Measurements from ENCODE around the gene KCND2. TPM values are rescaled to one million over a fixed set of nuclear protein-coding genes. Genes with fewer than 3 reads are reported as not detected.

KCND2 gene
- total and polyA plus RNA-seq, 2 donors: 0.20 to 5.9 TPM

GRCh38 chr7:120703585-120704240 is 430.7 kb downstream of the KCND2 start:
- Histone ChIP-seq H3K27ac (ENCODE audit: low read depth) (no peak overlapping the region), H3K36me3 (ENCODE audit: insufficient read depth) (no peaks in the 10 kb centered on the region), H3K4me3 (ENCODE audit: low read depth, low read length) (no peak overlapping the region), H3K4me1 (ENCODE audit: insufficient read depth) (no peaks in the 10 kb centered on the region)
- DNase-seq (ENCODE audit: extremely low spot score): no peak
- WGBS: 61% methylated on average over 3 of the region's 3 CpGs

GRCh38 chr7:120709252-120709971 is 436.4 kb downstream of the KCND2 start:
- no peak for DNase-seq (ENCODE audit: extremely low spot score)
- no peaks in the 10 kb centered on the region for H3K36me3 ChIP-seq (ENCODE audit: insufficient read depth)
- H3K4me1 ChIP-seq (ENCODE audit: insufficient read depth): no peaks in the 10 kb centered on the region
- WGBS: 76% methylated on average over 1 of the region's 1 CpG
- no peak overlapping the region for H3K4me3 ChIP-seq (ENCODE audit: low read depth, low read length)
- no peak overlapping the region for H3K27ac ChIP-seq (ENCODE audit: low read depth)

- Histone ChIP-seq H3K4me3 (ENCODE audit: low read depth, low read length) (no peak overlapping the region), H3K36me3 (ENCODE audit: insufficient read depth) (no peaks in the 10 kb centered on the region), H3K4me1 (ENCODE audit: insufficient read depth) (no peaks in the 10 kb centered on the region), H3K27ac (ENCODE audit: low read depth) (no peak overlapping the region)
- no peak for DNase-seq (ENCODE audit: extremely low spot score)
- 60% methylated on average over 1 of the region's 1 CpG for WGBS
Measured at GRCh38 chr7:120709972-120710320, 437.0 kb downstream of the KCND2 start.

- WGBS: 68% methylated on average over 3 of the region's 3 CpGs
- H3K27ac ChIP-seq (ENCODE audit: low read depth): no peak overlapping the region
- DNase-seq (ENCODE audit: extremely low spot score): no peak
- H3K4me1 ChIP-seq (ENCODE audit: insufficient read depth): no peaks in the 10 kb centered on the region
- no peak overlapping the region for H3K4me3 ChIP-seq (ENCODE audit: low read depth, low read length)
- no peaks in the 10 kb centered on the region for H3K36me3 ChIP-seq (ENCODE audit: insufficient read depth)
Measured at GRCh38 chr7:120714945-120715344, 442.0 kb downstream of the KCND2 start.

DNA sequence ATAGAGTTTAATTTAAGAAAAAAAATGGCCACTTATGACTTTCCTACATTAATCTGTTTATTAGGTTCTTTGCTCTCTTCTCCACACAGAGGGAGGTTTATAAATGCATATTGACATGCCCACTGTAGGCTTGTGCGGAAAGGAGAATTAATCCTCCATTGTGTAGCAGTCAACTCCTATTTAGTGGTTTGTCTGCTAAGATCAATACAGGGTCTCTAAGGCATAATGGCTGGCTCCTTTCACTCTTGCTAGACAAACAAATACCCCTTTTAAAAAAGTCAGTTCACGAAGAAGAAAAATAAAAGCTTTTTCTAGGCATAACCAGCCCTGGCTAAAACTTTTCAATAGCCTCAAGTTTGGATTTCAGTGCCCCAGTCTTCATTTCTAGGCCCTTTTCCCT is 443.3 kb downstream of the KCND2 start:
- no peaks in the 10 kb centered on the region for H3K36me3 ChIP-seq (ENCODE audit: insufficient read depth)
- WGBS: 84% methylated on average over 2 of the region's 2 CpGs
- H3K4me3 ChIP-seq (ENCODE audit: low read depth, low read length): no peak overlapping the region
- no peak for DNase-seq (ENCODE audit: extremely low spot score)
- no peaks in the 10 kb centered on the region for H3K4me1 ChIP-seq (ENCODE audit: insufficient read depth)
- no peak overlapping the region for H3K27ac ChIP-seq (ENCODE audit: low read depth)

DNA sequence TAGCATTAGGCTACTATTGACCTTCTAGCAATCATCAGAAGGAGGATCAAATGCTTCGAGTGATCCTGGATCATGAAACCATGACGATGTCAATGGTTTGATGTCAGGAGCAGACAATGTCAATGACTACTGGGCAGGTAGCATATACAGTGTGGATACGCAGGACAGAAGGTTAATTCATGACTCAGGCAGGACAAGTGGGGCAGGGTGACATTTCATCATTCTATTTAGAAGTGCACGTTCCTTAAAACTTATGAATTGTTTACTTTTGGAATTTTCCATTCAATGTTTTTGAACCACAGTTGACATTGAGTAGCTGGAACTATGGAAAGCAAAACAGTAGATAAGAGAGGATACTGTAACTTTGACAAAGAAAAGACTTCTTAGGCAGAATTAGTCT is 444.2 kb downstream of the KCND2 start:
- no peaks in the 10 kb centered on the region for H3K4me1 ChIP-seq (ENCODE audit: insufficient read depth)
- H3K4me3 ChIP-seq (ENCODE audit: low read depth, low read length): no peak overlapping the region
- DNase-seq (ENCODE audit: extremely low spot score): no peak
- 77% methylated on average over 4 of the region's 4 CpGs for WGBS
- H3K36me3 ChIP-seq (ENCODE audit: insufficient read depth): no peaks in the 10 kb centered on the region
- no peak overlapping the region for H3K27ac ChIP-seq (ENCODE audit: low read depth)

GRCh38 chr7:120718361-120718760 is 445.4 kb downstream of the KCND2 start:
- H3K4me1 ChIP-seq (ENCODE audit: insufficient read depth): no peaks in the 10 kb centered on the region
- DNase-seq (ENCODE audit: extremely low spot score): no peak
- H3K36me3 ChIP-seq (ENCODE audit: insufficient read depth): no peaks in the 10 kb centered on the region
- 73% methylated on average over 2 of the region's 2 CpGs for WGBS
- H3K4me3 ChIP-seq (ENCODE audit: low read depth, low read length): no peak overlapping the region
- H3K27ac ChIP-seq (ENCODE audit: low read depth): no peak overlapping the region

GRCh38 chr7:120720317-120720716 is 447.3 kb downstream of the KCND2 start:
- H3K27ac ChIP-seq (ENCODE audit: low read depth): no peak overlapping the region
- no peak overlapping the region for H3K4me3 ChIP-seq (ENCODE audit: low read depth, low read length)
- DNase-seq (ENCODE audit: extremely low spot score): no peak
- no peaks in the 10 kb centered on the region for H3K36me3 ChIP-seq (ENCODE audit: insufficient read depth)
- WGBS: 52% methylated on average over 2 of the region's 2 CpGs
- H3K4me1 ChIP-seq (ENCODE audit: insufficient read depth): no peaks in the 10 kb centered on the region

- Histone ChIP-seq H3K36me3 (ENCODE audit: insufficient read depth) (no peaks in the 10 kb centered on the region), H3K4me1 (ENCODE audit: insufficient read depth) (no peaks in the 10 kb centered on the region)
- WGBS: 95% methylated on average over 1 of the region's 1 CpG
Measured at GRCh38 chr7:120723465-120724385, 450.8 kb downstream of the KCND2 start.

GRCh38 chr7:120724448-120724847 is 451.5 kb downstream of the KCND2 start:
- no peak for DNase-seq (ENCODE audit: extremely low spot score)
- WGBS: 85% methylated on average over 2 of the region's 2 CpGs
- H3K4me3 ChIP-seq (ENCODE audit: low read depth, low read length): no peak overlapping the region
- no peaks in the 10 kb centered on the region for H3K36me3 ChIP-seq (ENCODE audit: insufficient read depth)
- no peak overlapping the region for H3K27ac ChIP-seq (ENCODE audit: low read depth)
- no peaks in the 10 kb centered on the region for H3K4me1 ChIP-seq (ENCODE audit: insufficient read depth)

More at GRCh38 chr7:120723465-120724385, 450.8 kb downstream of the KCND2 start:
- Histone ChIP-seq H3K4me3 (ENCODE audit: low read depth, low read length) (no peak overlapping the region), H3K27ac (ENCODE audit: low read depth) (no peak overlapping the region)
- DNase-seq (ENCODE audit: extremely low spot score): no peak

GRCh38 chr7:120724955-120725354 is 452.0 kb downstream of the KCND2 start:
- no peaks in the 10 kb centered on the region for H3K4me1 ChIP-seq (ENCODE audit: insufficient read depth)
- WGBS: 61% methylated on average over 2 of the region's 2 CpGs
- no peak for DNase-seq (ENCODE audit: extremely low spot score)
- no peaks in the 10 kb centered on the region for H3K36me3 ChIP-seq (ENCODE audit: insufficient read depth)
- H3K4me3 ChIP-seq (ENCODE audit: low read depth, low read length): no peak overlapping the region
- no peak overlapping the region for H3K27ac ChIP-seq (ENCODE audit: low read depth)

DNA sequence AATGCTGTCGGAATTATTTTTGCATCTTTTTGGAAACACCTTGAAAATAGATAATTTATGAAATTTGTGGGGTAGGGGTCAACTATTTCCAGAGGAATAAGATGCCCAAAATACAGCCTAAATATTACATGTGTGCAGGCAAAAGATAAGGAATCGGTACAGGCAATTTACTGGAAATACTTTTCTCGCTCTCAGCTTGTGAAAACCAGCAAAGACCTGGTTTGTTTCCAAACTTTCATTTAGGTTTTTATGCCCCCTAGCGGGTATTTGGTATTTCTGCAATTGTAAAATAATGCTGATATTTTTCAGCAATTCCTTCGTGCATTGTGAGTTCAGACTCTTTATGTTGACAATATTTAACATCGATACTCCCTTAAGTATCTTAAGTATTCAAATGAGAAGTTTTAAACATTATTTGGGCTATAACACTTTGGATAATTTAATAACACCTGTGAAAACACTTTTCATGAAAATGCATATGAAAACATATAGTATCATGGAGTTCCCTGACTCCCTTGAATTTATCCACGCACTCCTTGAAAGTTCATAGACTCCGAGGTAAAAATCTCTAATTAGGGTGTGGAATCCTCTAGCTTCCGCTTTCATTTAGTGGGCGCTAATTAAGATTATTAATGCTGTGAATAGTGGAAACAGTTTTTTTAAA is 452.5 kb downstream of the KCND2 start:
- DNase-seq (ENCODE audit: extremely low spot score): peak; percentile 33
- 38% methylated on average over 10 of the region's 10 CpGs for WGBS
- no peak overlapping the region for H3K4me3 ChIP-seq (ENCODE audit: low read depth, low read length)

GRCh38 chr7:120729245-120729644 is 456.3 kb downstream of the KCND2 start:
- H3K4me1 ChIP-seq (ENCODE audit: insufficient read depth): no peaks in the 10 kb centered on the region
- H3K36me3 ChIP-seq (ENCODE audit: insufficient read depth): no peaks in the 10 kb centered on the region
- DNase-seq (ENCODE audit: extremely low spot score): no peak
- 24% methylated on average over 1 of the region's 1 CpG for WGBS
- no peak overlapping the region for H3K27ac ChIP-seq (ENCODE audit: low read depth)
- no peak overlapping the region for H3K4me3 ChIP-seq (ENCODE audit: low read depth, low read length)

More for the DNA sequence above, 452.5 kb downstream of the KCND2 start:
- Histone ChIP-seq H3K36me3 (ENCODE audit: insufficient read depth) (no peaks in the 10 kb centered on the region), H3K4me1 (ENCODE audit: insufficient read depth) (no peaks in the 10 kb centered on the region), H3K27ac (ENCODE audit: low read depth) (no peak overlapping the region)

Data from urinary bladder (tissue), 4 donors.